Upper lobe of right lung (tissue), 1 donor: ENCODE results near the gene BNC2. TPM values are rescaled to one million over a fixed set of nuclear protein-coding genes. Genes with fewer than 3 reads are reported as not detected.

Source experiments
- ATAC-seq: fragments of 200-7000 bp; cut with Tn5 transposase; one replicate; pipeline ENCODE4 v1.9.1; 2020; ENCODE audit warnings: mild to moderate bottlenecking, moderate library complexity
- DNase-seq: peaks from one replicate; pipeline ENCODE4 v3.0.0-alpha.2; 2020
- H3K27ac ChIP-seq: fragments of 200-600 bp; one replicate; pipeline ENCODE4 v1.8.0; 2022
- H3K27me3 ChIP-seq: fragments of 200-600 bp; one replicate; pipeline ENCODE4 v1.8.0; 2022; ENCODE audit warnings: mild to moderate bottlenecking
- H3K36me3 ChIP-seq: fragments of 200-600 bp; one replicate; pipeline ENCODE4 v1.8.0; 2022
- H3K4me1 ChIP-seq: fragments of 200-600 bp; one replicate; pipeline ENCODE4 v1.8.0; 2022
- H3K4me3 ChIP-seq: fragments of 200-600 bp; one replicate; pipeline ENCODE4 v1.8.0; 2022; ENCODE audit warnings: mild to moderate bottlenecking
- H3K9me3 ChIP-seq: fragments of 200-600 bp; one replicate; pipeline ENCODE4 v1.8.0; 2022
- CTCF ChIP-seq: fragments of 200-600 bp; IDR thresholded peaks from one replicate; pipeline ENCODE4 v1.8.0; 2022; ENCODE audit warnings: antibody characterized with exemption
- intact Hi-C: fragments of 100-400 bp; cut with DNase I; formaldehyde crosslinking; loops from one replicate; pipeline ENCODE4 v1.11.0; 2022
- total RNA-seq: library from RNA; stranded (reverse); fragmentation: NEBNext Ultra II Directional; extraction: Animal tissue kit (Norgen Biotek cat#: 25700); gene quantifications from one replicate; pipeline ENCODE4 v1.2.1, GENCODE V29; 2021
- donor health status: DM: no; HTN: yes; CAD: no; lungs with severe emphysema.

BNC2 gene
- total RNA-seq, 1 donor from 2014 or later, result 18.1 TPM

DNA sequence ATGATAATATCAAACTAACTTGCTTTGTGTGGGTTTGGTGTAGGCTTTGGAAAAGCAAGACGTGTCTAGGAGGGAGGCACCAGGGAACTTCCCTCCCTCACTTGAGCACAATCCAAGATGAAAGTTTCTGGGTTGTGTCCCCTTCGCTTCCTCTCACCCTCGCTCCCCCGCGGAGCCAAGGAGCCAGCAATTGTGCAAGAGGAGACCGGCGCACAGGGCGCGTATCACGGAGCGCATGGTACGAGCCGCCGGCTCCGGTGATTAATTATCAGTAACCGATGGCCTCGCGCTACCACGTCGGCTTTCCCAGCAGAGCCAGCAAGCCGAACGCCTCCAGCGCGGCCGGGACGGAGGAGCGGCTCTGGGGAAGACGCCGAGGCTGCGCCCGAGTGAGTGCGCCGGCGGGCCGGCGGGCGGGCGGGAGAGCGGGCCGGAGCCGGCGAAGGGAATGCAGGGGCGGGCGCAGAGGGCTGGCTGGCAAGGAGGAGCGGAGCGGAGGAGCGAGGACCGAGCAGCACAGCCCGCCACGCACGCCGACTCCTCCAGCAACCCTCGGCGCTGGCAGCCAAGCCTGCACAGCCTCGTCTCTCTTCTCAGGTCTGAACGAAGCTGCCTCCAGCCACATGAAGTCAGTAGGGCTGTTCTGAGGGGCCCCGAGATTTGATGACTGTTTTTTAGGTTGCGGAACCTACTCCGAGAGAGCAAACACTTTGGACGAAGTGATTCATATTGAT is 143.6 kb downstream of the BNC2 start:
- ATAC-seq, result peak; percentile 90
- peak; percentile 86 for DNase-seq

GRCh38 chr9:16726029-16726428 is 144.4 kb downstream of the BNC2 start:
- Histone ChIP-seq H3K4me1 (peaks cover 19% of the 10 kb centered on the region), H3K27me3 (no peaks in the 10 kb centered on the region), H3K9me3 (no peaks in the 10 kb centered on the region), H3K4me3 (peak overlapping the region; percentile 61), H3K27ac (peak overlapping the region; percentile 84), H3K36me3 (no peaks in the 10 kb centered on the region)
- ATAC-seq, result no peak
- DNase-seq, result no peak
- no peak for TF ChIP-seq CTCF
- intact Hi-C loops, result no loop called here

More for the DNA sequence above, 143.6 kb downstream of the BNC2 start:
- Histone ChIP-seq H3K4me3 (peak overlapping the region; percentile 61), H3K9me3 (no peaks in the 10 kb centered on the region), H3K36me3 (no peaks in the 10 kb centered on the region), H3K4me1 (peaks cover 19% of the 10 kb centered on the region), H3K27me3 (no peaks in the 10 kb centered on the region), H3K27ac (peak overlapping the region; percentile 84)
- intact Hi-C loops, result no loop called here
- TF ChIP-seq CTCF, result no peak

DNA sequence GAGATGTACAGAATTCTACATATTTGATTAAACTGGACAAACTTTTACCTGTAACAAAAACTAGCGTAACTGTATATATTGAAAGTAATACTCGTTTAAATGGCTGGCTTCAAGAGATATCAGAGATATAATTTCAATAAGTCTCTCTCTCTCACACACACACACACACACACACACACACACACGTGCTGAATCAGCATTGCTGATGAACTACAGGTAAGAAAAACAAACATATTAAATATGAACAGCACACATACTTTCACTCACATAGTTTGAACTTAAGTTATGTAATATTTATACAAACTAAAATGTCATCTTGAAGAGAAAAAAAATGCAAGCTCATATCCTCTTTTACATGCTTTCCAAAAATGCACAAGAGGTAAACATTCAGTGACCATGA is 145.4 kb downstream of the BNC2 start:
- Histone ChIP-seq H3K4me3 (no peak overlapping the region), H3K36me3 (no peaks in the 10 kb centered on the region), H3K27me3 (no peaks in the 10 kb centered on the region), H3K4me1 (peaks cover 16% of the 10 kb centered on the region), H3K27ac (no peak overlapping the region), H3K9me3 (no peaks in the 10 kb centered on the region)
- ATAC-seq (no peak), DNase-seq (no peak)
- no peak for TF ChIP-seq CTCF
- intact Hi-C loops, result no loop called here

- H3K27me3 ChIP-seq, result no peaks in the 10 kb centered on the region
- H3K27ac ChIP-seq, result no peak overlapping the region
- H3K36me3 ChIP-seq, result no peaks in the 10 kb centered on the region
- peak overlapping the region; percentile 11 for H3K4me3 ChIP-seq
- peaks cover 9% of the 10 kb centered on the region for H3K4me1 ChIP-seq
- DNase-seq (no peak), ATAC-seq (peak; percentile 75)
- no peaks in the 10 kb centered on the region for H3K9me3 ChIP-seq
- intact Hi-C loops, result no loop called here
- TF ChIP-seq CTCF, result no peak
These were observed 148.5 kb downstream of the BNC2 start for GRCh38 chr9:16721972-16722371.

- no peak for ATAC-seq
- intact Hi-C loops, result no loop called here
- DNase-seq, result no peak
- H3K4me3 ChIP-seq, result no peak overlapping the region
- H3K9me3 ChIP-seq, result no peaks in the 10 kb centered on the region
- TF ChIP-seq CTCF, result no peak
- no peaks in the 10 kb centered on the region for H3K27me3 ChIP-seq
- peaks cover 3% of the 10 kb centered on the region for H3K4me1 ChIP-seq
- no peak overlapping the region for H3K27ac ChIP-seq
- H3K36me3 ChIP-seq, result no peaks in the 10 kb centered on the region
These were observed 150.1 kb downstream of the BNC2 start for GRCh38 chr9:16720386-16720785.
